H1 (cell line): Measurements from ENCODE around the gene IFNAR2. TPM values are rescaled to one million over a fixed set of nuclear protein-coding genes. Genes with fewer than 3 reads are reported as not detected.

Experiments used
- CTCF ChIA-PET: fragments of 300-600 bp; sonication (Branson Sonifier 250); formaldehyde crosslinking; loops from one replicate; lab custom pipeline; 2021; ENCODE audit not compliant: partially characterized antibody; lab: Charles Lee
- POLR2A ChIA-PET: fragments of 300-600 bp; sonication (Branson Sonifier 250); formaldehyde crosslinking; loops from one replicate; lab custom pipeline; 2021; ENCODE audit warnings: inconsistent platforms; ENCODE audit not compliant: partially characterized antibody; lab: Charles Lee
- DNase-seq, 2 experiments: peaks; one replicate each; pipeline versions ENCODE4 v3.0.0 to v3.0.0-alpha.2; 2010 to 2022; ENCODE audit warnings: low spot score in 2 of 2, low read depth in 1 of 2, mixed read lengths in 1 of 2
- FAIRE-seq: peaks from 2 replicates; lab custom pipeline; 2011; peaks lifted over from hg19 to GRCh38; lab: Jason Lieb, UNC
- H2AFZ ChIP-seq: 2 replicates; pipeline ENCODE4 v1.8.1; 2012; ENCODE audit warnings: low read length, inconsistent platforms
- H2AK5ac ChIP-seq: 2 replicates; pipeline ENCODE4 v1.6.1; 2013; ENCODE audit warnings: low read depth, low read length
- H2BK120ac ChIP-seq: replicated peaks from 2 replicates; pipeline ENCODE3; 2013; ENCODE audit warnings: low read depth, low read length, inconsistent platforms
- H2BK12ac ChIP-seq: 2 replicates; pipeline ENCODE4 v1.6.1; 2013; ENCODE audit warnings: low read depth, low read length
- H2BK15ac ChIP-seq: 2 replicates; pipeline ENCODE4 v1.6.1; 2013; ENCODE audit warnings: low read length
- H2BK20ac ChIP-seq: 2 replicates; pipeline ENCODE4 v1.6.1; 2013; ENCODE audit warnings: low read length
- H2BK5ac ChIP-seq: 2 replicates; pipeline ENCODE4 v1.6.1; 2013; ENCODE audit warnings: low read depth, low read length
- H3K14ac ChIP-seq: 2 replicates; pipeline ENCODE4 v1.6.1; 2013; ENCODE audit warnings: inconsistent platforms; ENCODE audit not compliant: insufficient read length
- H3K18ac ChIP-seq: 2 replicates; pipeline ENCODE4 v1.6.1; 2013; ENCODE audit warnings: low read length; ENCODE audit errors: extremely low read depth
- H3K23ac ChIP-seq: 2 replicates; pipeline ENCODE4 v1.6.1; 2013; ENCODE audit warnings: inconsistent platforms; ENCODE audit not compliant: insufficient read length
- H3K23me2 ChIP-seq: 2 replicates; pipeline ENCODE4 v1.6.1; 2013; ENCODE audit warnings: low read depth, low read length
- H3K27ac ChIP-seq: 2 replicates; pipeline ENCODE4 v1.6.1; 2011; ENCODE audit warnings: low read depth, low read length, inconsistent platforms
- H3K27me3 ChIP-seq, 4 experiments: replicated peaks in 1 of 4; 1 replicate in 1 of 4; 2 replicates in 3 of 4; pipeline versions ENCODE4 v1.6.1 to v1.8.1; 2011 to 2013; ENCODE audit warnings: low read length in 3 of 4, mild to moderate bottlenecking in 3 of 4, inconsistent platforms in 2 of 4, mixed read lengths in 2 of 4, moderate library complexity in 1 of 4; ENCODE audit not compliant: control insufficient read depth in 3 of 4, insufficient read depth in 3 of 4; ENCODE audit errors: extremely low read depth in 1 of 4
- H3K36me3 ChIP-seq, 4 experiments: 2 replicates each; pipeline versions ENCODE4 v1.6.1 to v1.8.1; 2011 to 2013; ENCODE audit warnings: mild to moderate bottlenecking in 4 of 4, low read length in 3 of 4, moderate library complexity in 2 of 4, control low read depth in 1 of 4, inconsistent platforms in 1 of 4; ENCODE audit not compliant: insufficient read depth in 4 of 4, control insufficient read depth in 2 of 4
- H3K4ac ChIP-seq: replicated peaks from 2 replicates; pipeline ENCODE3; 2013; ENCODE audit warnings: low read length, low read depth, mixed read lengths, inconsistent platforms; ENCODE audit not compliant: insufficient read length
- H3K4me1 ChIP-seq, 4 experiments: replicated peaks in 1 of 4; 1 replicate in 1 of 4; 2 replicates in 3 of 4; pipeline versions ENCODE4 v1.6.1 to v1.8.1; 2011 to 2013; ENCODE audit warnings: low read length in 3 of 4, inconsistent platforms in 2 of 4, mixed read lengths in 1 of 4; ENCODE audit not compliant: insufficient read depth in 4 of 4, control insufficient read depth in 3 of 4
- H3K4me2 ChIP-seq, 2 experiments: 2 replicates each; pipeline versions ENCODE4 v1.6.1 to v1.8.1; 2011 to 2013; ENCODE audit warnings: low read depth in 2 of 2, low read length in 2 of 2, control low read depth in 1 of 2, inconsistent platforms in 1 of 2, mild to moderate bottlenecking in 1 of 2; ENCODE audit not compliant: insufficient read depth in 1 of 2
- H3K4me3 ChIP-seq, 4 experiments: fragments of 200-600, 300-600 bp in 1 of 4; sonication (generic), shearing (Covaris generic), sonication (Bioruptor Twin) in 1 of 4; 2 replicates each; pipeline versions ENCODE4 v1.5.1 to v1.8.1; 2011 to 2016; ENCODE audit warnings: low read length in 4 of 4, low read depth in 3 of 4, control low read depth in 2 of 4, inconsistent platforms in 2 of 4, mild to moderate bottlenecking in 2 of 4, mixed read lengths in 1 of 4, moderate library complexity in 1 of 4; ENCODE audit not compliant: insufficient read depth in 2 of 4; ENCODE audit errors: extremely low read depth in 1 of 4
- H3K56ac ChIP-seq: replicated peaks from 2 replicates; pipeline ENCODE3; 2013; ENCODE audit warnings: low read depth, mild to moderate bottlenecking, mixed read lengths, low read length, inconsistent platforms; ENCODE audit not compliant: insufficient read length
- H3K79me1 ChIP-seq: 2 replicates; pipeline ENCODE4 v1.6.1; 2013; ENCODE audit warnings: low read depth, low read length, control low read depth
- H3K79me2 ChIP-seq, 2 experiments: 2 replicates each; pipeline versions ENCODE4 v1.6.1 to v1.8.1; 2012 to 2013; ENCODE audit warnings: low read length in 2 of 2, mild to moderate bottlenecking in 2 of 2, inconsistent platforms in 1 of 2; ENCODE audit not compliant: insufficient read depth in 2 of 2, control insufficient read depth in 1 of 2
- H3K9ac ChIP-seq, 4 experiments: replicated peaks in 1 of 4; 1 replicate in 1 of 4; 2 replicates in 3 of 4; pipeline versions ENCODE4 v1.6.1 to v1.8.1; 2011 to 2013; ENCODE audit warnings: low read depth in 3 of 4, low read length in 3 of 4, control low read depth in 2 of 4, mild to moderate bottlenecking in 2 of 4, moderate library complexity in 2 of 4, inconsistent platforms in 1 of 4; ENCODE audit errors: extremely low read depth in 1 of 4
- H3K9me3 ChIP-seq, 2 experiments: 2 replicates each; pipeline versions ENCODE4 v1.6.1 to v1.8.1; 2012 to 2013; ENCODE audit warnings: mild to moderate bottlenecking in 2 of 2, moderate library complexity in 2 of 2, control low read depth in 1 of 2, inconsistent platforms in 1 of 2, low read depth in 1 of 2, low read length in 1 of 2, mixed read lengths in 1 of 2; ENCODE audit not compliant: insufficient read depth in 2 of 2
- H4K20me1 ChIP-seq, 2 experiments: replicated peaks in 1 of 2; 2 replicates each; pipeline versions ENCODE3 to v1.8.1; 2011 to 2013; ENCODE audit warnings: inconsistent platforms in 2 of 2, low read length in 2 of 2, mild to moderate bottlenecking in 1 of 2; ENCODE audit not compliant: insufficient read depth in 2 of 2, control insufficient read depth in 1 of 2
- H4K5ac ChIP-seq: 2 replicates; pipeline ENCODE4 v1.6.1; 2013; ENCODE audit warnings: low read length, low read depth, mixed read lengths, inconsistent platforms; ENCODE audit not compliant: insufficient read length
- H4K8ac ChIP-seq: 2 replicates; pipeline ENCODE4 v1.8.0; 2013; ENCODE audit warnings: mild to moderate bottlenecking, moderate library complexity, low read length, inconsistent platforms; ENCODE audit not compliant: insufficient read depth; ENCODE audit errors: extremely low read depth
- H4K91ac ChIP-seq: replicated peaks from 2 replicates; pipeline ENCODE3; 2013; ENCODE audit warnings: low read length, mixed read lengths, inconsistent platforms; ENCODE audit not compliant: insufficient read length
- ASH2L ChIP-seq: fragments of 200-600, 300-600 bp; sonication (generic); IDR thresholded peaks from one replicate; pipeline ENCODE4 v1.7.1; 2017; ENCODE audit warnings: low read length
- CEBPB ChIP-seq: IDR thresholded peaks from 2 replicates; pipeline ENCODE4 v1.6.1; 2012; ENCODE audit warnings: low read depth, low read length
- CHD1 ChIP-seq: IDR thresholded peaks from 2 replicates; pipeline ENCODE4 v1.6.1; 2012; ENCODE audit warnings: low read depth, low read length, improper control_type of control experiment
- CHD2 ChIP-seq: IDR thresholded peaks from 2 replicates; pipeline ENCODE4 v1.6.1; 2012; ENCODE audit warnings: low read length, improper control_type of control experiment
- CTBP2 ChIP-seq: IDR thresholded peaks from 2 replicates; pipeline ENCODE4 v1.7.0; 2011; ENCODE audit warnings: borderline replicate concordance, mild to moderate bottlenecking, moderate library complexity, mixed read lengths, low read length; ENCODE audit not compliant: insufficient read depth, insufficient read length
- HDAC6 ChIP-seq: IDR thresholded peaks from one replicate; pipeline ENCODE4 v1.7.1; 2012; ENCODE audit warnings: low read depth, mild to moderate bottlenecking, inconsistent platforms, low read length, moderate library complexity
- JUN ChIP-seq: IDR thresholded peaks from 2 replicates; pipeline ENCODE4 v1.6.1; 2011; ENCODE audit warnings: low read depth, mild to moderate bottlenecking, improper control_type of control experiment, low read length
- JUND ChIP-seq: IDR thresholded peaks from 2 replicates; pipeline ENCODE4 v1.6.1; 2011; ENCODE audit warnings: mild to moderate bottlenecking, improper control_type of control experiment, low read length
- KDM5A ChIP-seq: fragments of 200-600 bp; IDR thresholded peaks from 2 replicates; pipeline ENCODE4 v1.7.1; 2012; ENCODE audit warnings: mild to moderate bottlenecking, low read length, inconsistent platforms, mixed read lengths
- PHF8 ChIP-seq: fragments of 200-600 bp; sonication (generic); conservative IDR thresholded peaks from 2 replicates; pipeline ENCODE4 v1.7.1; 2012; ENCODE audit warnings: low read depth, mild to moderate bottlenecking, inconsistent platforms, low read length, moderate library complexity
- POLR2A ChIP-seq, 2 experiments: IDR thresholded peaks; 1 replicate in 1 of 2; 2 replicates in 1 of 2; pipeline ENCODE4 v1.6.1; 2011; ENCODE audit warnings: low read depth in 2 of 2, low read length in 2 of 2, mild to moderate bottlenecking in 2 of 2; ENCODE audit errors: control extremely low read depth in 1 of 2
- RBBP5 ChIP-seq: IDR thresholded peaks from 2 replicates; pipeline ENCODE4 v1.7.1; 2012; ENCODE audit warnings: low read depth, mild to moderate bottlenecking, inconsistent platforms, low read length, moderate library complexity, borderline replicate concordance
- RNF2 ChIP-seq: fragments of 200-900, 300-1000 bp; sonication (generic); IDR thresholded peaks from 2 replicates; pipeline ENCODE4 v1.7.1; 2016; ENCODE audit warnings: borderline replicate concordance, low read depth, mild to moderate bottlenecking, antibody characterized with exemption, low read length; ENCODE audit not compliant: poor library complexity, severe bottlenecking; ENCODE audit errors: missing control alignments
- SIRT6 ChIP-seq: IDR thresholded peaks from one replicate; pipeline ENCODE4 v1.7.1; 2012; ENCODE audit warnings: low read length, inconsistent platforms
- SIX5 ChIP-seq: IDR thresholded peaks from 2 replicates; pipeline ENCODE4 v1.6.1; 2011; ENCODE audit warnings: mild to moderate bottlenecking, low read depth, low read length
- TAF1 ChIP-seq: IDR thresholded peaks from 2 replicates; pipeline ENCODE4 v1.6.1; 2011; ENCODE audit warnings: mild to moderate bottlenecking, low read depth, low read length
- WGBS, 2 experiments: shearing (Covaris generic) in 1 of 2; methylation state at CpG; one replicate each; pipeline versions ENCODE4 v1.1.6 to v1.1.7; 2013 to 2015; ENCODE audit warnings: low lambda C conversion rate in 2 of 2, mixed read lengths in 2 of 2, inconsistent platforms in 1 of 2, low coverage in 1 of 2, missing lambda C conversion rate in 1 of 2; ENCODE audit not compliant: insufficient replicate concordance in 2 of 2, insufficient coverage in 1 of 2, insufficient read length in 1 of 2; ENCODE audit errors: extremely low coverage in 1 of 2, missing lambda C conversion rate in 1 of 2; 5-methylcytosine and 5-hydroxymethylcytosine counted together
- polyA plus RNA-seq, 7 experiments: library from polyadenylated mRNA; depleted of rRNA in 3 of 7; stranded (reverse) in 5 of 7; unstranded in 2 of 7; fragments of >200 nt in 5 of 7; fragments of 200-250 nt in 2 of 7; gene quantifications; 1 replicate in 5 of 7; 2 replicates in 1 of 7; 4 replicates in 1 of 7; pipeline versions ENCODE4 v1.2.1 to v1.2.3, GENCODE V29; 2011 to 2013; ENCODE audit warnings: missing spikeins in 2 of 7, mixed read lengths in 2 of 7
- total RNA-seq: library from RNA; stranded (reverse); fragmentation: NEBNext Ultra II Directional; extraction: Animal tissue kit (Norgen Biotek cat#: 25700); gene quantifications from 2 replicates; pipeline ENCODE4 v1.2.1, GENCODE V29; 2021

Gene IFNAR2
- total and polyA plus RNA-seq, 2 of the 8 experiments (the other 6 are each of a cell fraction or from before 2014, with no cell fraction given): 12.2 to 16.1 TPM

GRCh38 chr21:33237486-33237885, 7.7 kb downstream of the IFNAR2 start:
- Histone ChIP-seq H3K79me1 (peaks cover 3% of the 10 kb centered on the region), H3K9ac (no peak overlapping the region), H3K56ac (no peak overlapping the region), H4K5ac (no peak overlapping the region), H4K20me1 (no peaks in the 10 kb centered on the region), H2BK120ac (no peak overlapping the region), H4K8ac (no peak overlapping the region), H3K4me3 (no peak overlapping the region), H4K91ac (no peak overlapping the region), H3K9me3 (peaks cover 29 to 31% of the 10 kb centered on the region in 2 experiments), H3K27me3 (no peaks in the 10 kb centered on the region), H2BK20ac (no peak overlapping the region), H2AFZ (no peak overlapping the region), H3K4me2 (no peak overlapping the region), H3K4ac (no peak overlapping the region), H3K18ac (no peak overlapping the region), H3K23ac (no peak overlapping the region), H3K4me1 (peaks cover 0 to 3% (median 0%) of the 10 kb centered on the region in 4 experiments; a peak in 2 of 7 replicates), H2BK12ac (no peak overlapping the region), H2BK15ac (no peak overlapping the region), H3K36me3 (peaks cover 2 to 19% (median 5%) of the 10 kb centered on the region in 4 experiments; a peak in 5 of 8 replicates), H3K79me2 (peaks cover 0 to 23% of the 10 kb centered on the region in 2 experiments; a peak in 1 of 4 replicates), H2BK5ac (no peak overlapping the region), H3K27ac (no peak overlapping the region), H3K14ac (no peak overlapping the region), H2AK5ac (no peak overlapping the region), H3K23me2 (no peaks in the 10 kb centered on the region)
- WGBS, 2 experiments: 92% methylated on average over 3 of the region's 3 CpGs; no CpG with 5 or more reads in 1 of the 2 experiments
- ChIA-PET POLR2A (interaction anchor here (1.4 kb wide), 1 partner anchor 8 kb away, joined by 5 read pairs; the partner anchor contains the start of gene IFNAR2), CTCF (no interaction called here)
- no peak for DNase-seq
- no peak for FAIRE-seq
- TF ChIP-seq CHD2: no peak
- no peak for TF ChIP-seq JUN
- no peak for TF ChIP-seq POLR2A (IDR thresholded peaks at IDR 0.05; ENCODE audit: control extremely low read depth in 1 of 2, low read depth in 2 of 2, low read length in 2 of 2)
- no peak for TF ChIP-seq TAF1
- no peak for TF ChIP-seq RBBP5
- TF ChIP-seq PHF8: no peak
- no peak for TF ChIP-seq JUND
- TF ChIP-seq CTBP2: no peak
- TF ChIP-seq SIRT6: no peak
- no peak for TF ChIP-seq HDAC6
- TF ChIP-seq RNF2: no peak
- no peak for TF ChIP-seq CEBPB
- no peak for TF ChIP-seq CHD1
- no peak for TF ChIP-seq KDM5A
- TF ChIP-seq SIX5: no peak
- no peak for TF ChIP-seq ASH2L
